K562 (cell line): Measurements from ENCODE around the gene AMIGO1. TPM values are rescaled to one million over a fixed set of nuclear protein-coding genes. Genes with fewer than 3 reads are reported as not detected.

Source experiments
- ATAC-seq: fragments of 200-7000 bp; cut with Tn5 transposase; 3 replicates; pipeline ENCODE4 v1.9.1; 2020; ENCODE audit warnings: moderate library complexity
- BruUV-seq: library from RNA; stranded (reverse); fragments of 400-500 nt; replicated peaks from 2 replicates; lab custom pipeline; 2021; lab: Mats Ljungman, UMichigan
- CTCF ChIA-PET: fragments of 300-600 bp; formaldehyde crosslinking; extraction: SDS; loops from one replicate; lab custom pipeline; 2021; ENCODE audit warnings: low intra/inter-chr PET ratio; lab: Yijun Ruan, JAX
- POLR2A ChIA-PET: fragments of 300-600, 350-650 bp; sonication (Branson Sonifier 250); formaldehyde crosslinking; extraction: SDS; loops from one replicate; lab custom pipeline; 2021; ENCODE audit warnings: antibody characterized with exemption, inconsistent platforms; lab: Yijun Ruan, JAX
- DNase-seq, 4 experiments: peaks; one replicate each; pipeline versions ENCODE4 v3.0.0 to v3.0.0-alpha.2; 2011 to 2018; ENCODE audit warnings: low spot score in 3 of 4, mixed read lengths in 3 of 4; ENCODE audit errors: extremely low read depth in 1 of 4
- FAIRE-seq: peaks from 2 replicates; lab custom pipeline; 2011; peaks lifted over from hg19 to GRCh38; lab: Jason Lieb, UNC
- H2AFZ ChIP-seq: 2 replicates; pipeline ENCODE4 v1.6.0; 2011; ENCODE audit warnings: low read depth, low read length, control low read depth, inconsistent platforms
- H3K27ac ChIP-seq: fragments of 200-600 bp; 3 replicates; pipeline ENCODE4 v1.8.0; 2011; ENCODE audit warnings: low read depth, mild to moderate bottlenecking, control low read depth, inconsistent platforms, low read length, moderate library complexity, mixed read lengths; ENCODE audit errors: extremely low read depth
- H3K27me3 ChIP-seq, 2 experiments: fragments of 300-600 bp in 1 of 2; 2 replicates in 1 of 2; 3 replicates in 1 of 2; pipeline versions ENCODE4 v1.6.0 to v1.8.0; 2011; ENCODE audit warnings: inconsistent platforms in 2 of 2, low read length in 2 of 2, mild to moderate bottlenecking in 1 of 2, mixed read lengths in 1 of 2, moderate library complexity in 1 of 2; ENCODE audit not compliant: control insufficient read depth in 2 of 2, insufficient read depth in 2 of 2
- H3K36me3 ChIP-seq: fragments of 300-600 bp; 3 replicates; pipeline ENCODE4 v1.8.0; 2011; ENCODE audit warnings: mild to moderate bottlenecking, low read length, inconsistent platforms; ENCODE audit not compliant: control insufficient read depth, insufficient read depth
- H3K4me1 ChIP-seq, 2 experiments: fragments of 200-600 bp in 1 of 2; replicated peaks in 1 of 2; 2 replicates in 1 of 2; 3 replicates in 1 of 2; pipeline versions ENCODE4 v1.5.1 to v1.8.0; 2011; ENCODE audit warnings: inconsistent platforms in 2 of 2, low read length in 2 of 2, mild to moderate bottlenecking in 1 of 2, mixed read lengths in 1 of 2, moderate library complexity in 1 of 2; ENCODE audit not compliant: control insufficient read depth in 2 of 2, insufficient read depth in 2 of 2
- H3K4me2 ChIP-seq: 2 replicates; pipeline ENCODE4 v1.6.1; 2011; ENCODE audit warnings: low read length, control low read depth, inconsistent platforms, mixed read lengths; ENCODE audit not compliant: insufficient read depth
- H3K4me3 ChIP-seq: fragments of 200-600 bp; sonication (generic), shearing (Covaris generic); 2 replicates; pipeline ENCODE4 v1.5.1; 2016; ENCODE audit warnings: control low read depth, inconsistent platforms
- H3K79me2 ChIP-seq: fragments of 200-600 bp; 3 replicates; pipeline ENCODE4 v1.8.0; 2011; ENCODE audit warnings: low read length, inconsistent platforms; ENCODE audit not compliant: control insufficient read depth, insufficient read depth
- H3K9ac ChIP-seq, 2 experiments: 2 replicates each; pipeline versions ENCODE4 v1.6.0 to v1.6.1; 2011; ENCODE audit warnings: low read depth in 2 of 2, low read length in 2 of 2, control low read depth in 1 of 2, inconsistent platforms in 1 of 2, mild to moderate bottlenecking in 1 of 2, mixed read lengths in 1 of 2; ENCODE audit not compliant: insufficient read depth in 1 of 2
- H3K9me1 ChIP-seq: one replicate; pipeline ENCODE4 v1.6.0; 2011; ENCODE audit warnings: inconsistent platforms, mild to moderate bottlenecking, low read length, moderate library complexity; ENCODE audit not compliant: control insufficient read depth, insufficient read depth
- H3K9me3 ChIP-seq: replicated peaks from 2 replicates; pipeline ENCODE4 v1.5.1; 2011; ENCODE audit warnings: low read depth, low read length, inconsistent platforms; ENCODE audit not compliant: control insufficient read depth, insufficient read depth
- H4K20me1 ChIP-seq: replicated peaks from 2 replicates; pipeline ENCODE4 v1.6.1; 2011; ENCODE audit warnings: low read length, inconsistent platforms, mixed read lengths; ENCODE audit not compliant: control insufficient read depth, insufficient read depth
- AFF4 ChIP-seq: sonication (generic); formaldehyde crosslinking; IDR thresholded peaks from 2 replicates; pipeline ENCODE4 v1.8.0; 2023; ENCODE audit warnings: mild to moderate bottlenecking, missing genetic modification reagents
- EZH2 ChIP-seq: IDR thresholded peaks from 2 replicates; pipeline ENCODE4 v1.6.1; 2012; ENCODE audit warnings: low read depth, mild to moderate bottlenecking, inconsistent platforms, low read length, borderline replicate concordance
- RFX5 ChIP-seq: IDR thresholded peaks from 2 replicates; pipeline ENCODE4 v1.6.1; 2011; ENCODE audit warnings: low read depth, mild to moderate bottlenecking, improper control_type of control experiment, low read length
- ZNF75A ChIP-seq: fragments of 450-650 bp; formaldehyde crosslinking; IDR thresholded peaks from 2 replicates; pipeline ENCODE4 v1.4.0; 2020; ENCODE audit warnings: mild to moderate bottlenecking
- WGBS: fragments of 100-300 bp; shearing (Covaris generic); methylation state at CpG from one replicate; pipeline ENCODE4 v1.1.6; 2016; ENCODE audit warnings: low coverage, mixed read lengths; ENCODE audit not compliant: insufficient coverage; ENCODE audit errors: missing lambda C conversion rate; 5-methylcytosine and 5-hydroxymethylcytosine counted together
- in situ Hi-C: fragments of 300-500 bp; cut with MboI; formaldehyde crosslinking; loops from 4 replicates; pipeline ENCODE4 v1.15.0; 2018; ENCODE audit warnings: inconsistent platforms, mixed read lengths
- intact Hi-C: fragments of 100-400 bp; cut with micrococcal nuclease; formaldehyde crosslinking; loops from 2 replicates; pipeline ENCODE4 v1.14.2; 2022
- polyA plus RNA-seq, 8 experiments: library from polyadenylated mRNA; depleted of rRNA in 4 of 8; stranded (reverse) in 5 of 8; unstranded in 3 of 8; fragments of >200 nt; fragmentation: Nextera tagmentation in 2 of 8; fragmentation: Illumina TruSeq in 1 of 8; extraction: Ambion mirVana in 2 of 8; extraction: Trizol in 1 of 8; gene quantifications; 2 replicates each; pipeline versions ENCODE4 v1.2.1 to v1.2.3, GENCODE V29; 2011 to 2014; ENCODE audit warnings: inconsistent platforms in 1 of 8, missing spikeins in 1 of 8
- total RNA-seq, 7 experiments: library from RNA; depleted of rRNA in 6 of 7; stranded (reverse); fragments of >200 nt in 6 of 7; fragmentation: Illumina TruSeq in 2 of 7; extraction: Trizol in 2 of 7; gene quantifications; 2 replicates each; pipeline versions ENCODE4 v1.2.1 to v1.2.3, GENCODE V29; 2011 to 2021; ENCODE audit warnings: low replicate concordance in 1 of 7
- TF ChIP-seq, protein P1 (sequence below): fragments of 450-650 bp; formaldehyde crosslinking; IDR thresholded peaks from 2 replicates; pipeline ENCODE4 v1.4.0; 2022; ENCODE audit warnings: missing genetic modification characterization
- TF ChIP-seq, protein P2 (sequence below): sonication (generic); formaldehyde crosslinking; IDR thresholded peaks from 2 replicates; pipeline ENCODE4 v1.8.0; 2022; ENCODE audit warnings: missing genetic modification reagents, mild to moderate bottlenecking, moderate library complexity, borderline replicate concordance

Gene AMIGO1
- total and polyA plus RNA-seq, 9 of the 15 experiments (the other 6 are each of a cell fraction or from before 2014, with no cell fraction given): 0.24 to 1.0 (median 0.54) TPM

DNA sequence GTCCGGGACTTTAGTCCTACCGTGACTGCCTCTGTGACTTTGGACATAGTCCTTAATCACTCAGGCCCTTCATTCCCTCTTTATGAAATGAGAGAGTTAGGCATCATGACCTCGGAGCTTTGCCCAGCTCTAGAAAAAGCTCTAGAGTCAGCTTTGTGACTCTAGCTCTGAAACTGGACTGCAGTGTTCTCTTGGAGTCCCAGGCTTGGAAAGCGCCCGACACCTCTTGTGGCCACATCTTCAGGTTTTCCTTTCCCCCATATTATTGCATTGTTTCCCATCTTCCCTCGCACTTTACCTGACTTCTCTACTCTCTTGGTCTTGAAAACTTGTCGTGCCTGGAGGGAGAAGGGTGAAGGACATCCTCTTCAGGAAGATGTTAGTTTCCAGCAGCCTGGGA lies 12.5 kb upstream of the AMIGO1 start:
- Histone ChIP-seq H3K9ac (no peak overlapping the region), H3K36me3 (no peaks in the 10 kb centered on the region), H4K20me1 (no peaks in the 10 kb centered on the region), H3K4me3 (no peak overlapping the region), H3K27ac (no peak overlapping the region), H3K9me3 (no peaks in the 10 kb centered on the region), H3K4me1 (no peaks in the 10 kb centered on the region; a peak in 1 of 5 replicates), H3K4me2 (no peak overlapping the region), H3K27me3 (peaks cover 33 to 37% of the 10 kb centered on the region in 2 experiments), H3K79me2 (no peaks in the 10 kb centered on the region), H3K9me1 (no peaks in the 10 kb centered on the region), H2AFZ (peak overlapping the region; percentile 18; the same call in 1 of the 2 replicates)
- BruUV-seq: no TSS peak
- TF ChIP-seq, protein P1, sequence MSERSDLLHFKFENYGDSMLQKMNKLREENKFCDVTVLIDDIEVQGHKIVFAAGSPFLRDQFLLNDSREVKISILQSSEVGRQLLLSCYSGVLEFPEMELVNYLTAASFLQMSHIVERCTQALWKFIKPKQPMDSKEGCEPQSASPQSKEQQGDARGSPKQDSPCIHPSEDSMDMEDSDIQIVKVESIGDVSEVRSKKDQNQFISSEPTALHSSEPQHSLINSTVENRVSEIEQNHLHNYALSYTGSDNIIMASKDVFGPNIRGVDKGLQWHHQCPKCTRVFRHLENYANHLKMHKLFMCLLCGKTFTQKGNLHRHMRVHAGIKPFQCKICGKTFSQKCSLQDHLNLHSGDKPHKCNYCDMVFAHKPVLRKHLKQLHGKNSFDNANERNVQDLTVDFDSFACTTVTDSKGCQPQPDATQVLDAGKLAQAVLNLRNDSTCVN (CRISPR knock-in tag): no peak
- TF ChIP-seq AFF4 (no peak), RFX5 (no peak), ZNF75A (no peak), EZH2 (peak; percentile 86; the same call in 1 of the 2 replicates)
- TF ChIP-seq, protein P2, sequence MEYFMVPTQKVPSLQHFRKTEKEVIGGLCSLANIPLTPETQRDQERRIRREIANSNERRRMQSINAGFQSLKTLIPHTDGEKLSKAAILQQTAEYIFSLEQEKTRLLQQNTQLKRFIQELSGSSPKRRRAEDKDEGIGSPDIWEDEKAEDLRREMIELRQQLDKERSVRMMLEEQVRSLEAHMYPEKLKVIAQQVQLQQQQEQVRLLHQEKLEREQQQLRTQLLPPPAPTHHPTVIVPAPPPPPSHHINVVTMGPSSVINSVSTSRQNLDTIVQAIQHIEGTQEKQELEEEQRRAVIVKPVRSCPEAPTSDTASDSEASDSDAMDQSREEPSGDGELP (CRISPR knock-in tag): no peak
- ChIA-PET POLR2A (interaction anchor here (0.6 to 1.1 kb wide), 5 partner anchors 9 to 1542 kb away, joined by 3 read pairs; partner anchors contain the start of gene CYB561D1), CTCF (no interaction called here)
- in situ Hi-C loops: no loop called here
- intact Hi-C loops: no loop called here
- 9% methylated on average over 7 of the region's 7 CpGs for WGBS
- DNase-seq (no peak), FAIRE-seq (no peak), ATAC-seq (peak; percentile 37)
